CD4-positive, CD25-positive, alpha-beta regulatory T cell (primary cell): ENCODE measurements around the gene ERCC5. TPM values are rescaled to one million over a fixed set of nuclear protein-coding genes. Genes with fewer than 3 reads are reported as not detected.

ENCODE experiments used
- ATAC-seq, 2 donors: fragments of 150-1000 bp; cut with Tn5 transposase; one replicate each; pipeline ENCODE4 v1.10.0; 2021; ENCODE audit warnings: low read depth in 2 of 2, moderate number of reproducible peaks in 2 of 2, moderate library complexity in 1 of 2
- DNase-seq, 3 donors: peaks; one replicate each; pipeline versions ENCODE4 v3.0.0 to v3.0.0-alpha.2; 2012 to 2022; ENCODE audit warnings: mixed read lengths in 1 of 3
- H3K27ac ChIP-seq: one replicate; pipeline ENCODE4 v1.7.0; 2013; ENCODE audit warnings: mild to moderate bottlenecking, low read length; ENCODE audit not compliant: insufficient read depth, poor library complexity, severe bottlenecking
- H3K27me3 ChIP-seq: one replicate; pipeline ENCODE4 v1.7.0; 2013; ENCODE audit warnings: low read length; ENCODE audit not compliant: control insufficient read depth, insufficient read depth
- H3K36me3 ChIP-seq: one replicate; pipeline ENCODE4 v1.7.0; 2013; ENCODE audit warnings: mild to moderate bottlenecking, low read length, moderate library complexity; ENCODE audit not compliant: control insufficient read depth, insufficient read depth
- H3K4me1 ChIP-seq: 2 replicates; pipeline ENCODE4 v1.7.0; 2013; ENCODE audit warnings: mild to moderate bottlenecking, low read length; ENCODE audit not compliant: insufficient read depth, control insufficient read depth, poor library complexity, severe bottlenecking
- H3K4me3 ChIP-seq: one replicate; pipeline ENCODE4 v1.7.0; 2013; ENCODE audit warnings: low read depth, mild to moderate bottlenecking, low read length, moderate library complexity
- H3K9me3 ChIP-seq, 2 experiments: 1 replicate in 1 of 2; 2 replicates in 1 of 2; pipeline ENCODE4 v1.7.0; 2013; ENCODE audit warnings: low read length in 2 of 2, mild to moderate bottlenecking in 1 of 2, moderate library complexity in 1 of 2; ENCODE audit not compliant: control insufficient read depth in 2 of 2
- H3K27ac Mint-ChIP-seq, 3 donors: one replicate each; pipeline ENCODE4 v1.8.0; 2020 to 2022; ENCODE audit warnings: mild to moderate bottlenecking in 3 of 3, mixed read lengths in 3 of 3, moderate library complexity in 2 of 3
- H3K27me3 Mint-ChIP-seq: one replicate; pipeline ENCODE4 v1.8.0; 2022; ENCODE audit warnings: mild to moderate bottlenecking, mixed read lengths
- H3K36me3 Mint-ChIP-seq: one replicate; pipeline ENCODE4 v1.8.0; 2020; ENCODE audit warnings: mixed read lengths
- H3K4me1 Mint-ChIP-seq, 4 donors: one replicate each; pipeline ENCODE4 v1.8.0; 2020 to 2022; ENCODE audit warnings: mixed read lengths in 4 of 4, mild to moderate bottlenecking in 1 of 4
- H3K4me3 Mint-ChIP-seq, 4 donors: one replicate each; pipeline ENCODE4 v1.8.0; 2020 to 2022; ENCODE audit warnings: mild to moderate bottlenecking in 4 of 4, mixed read lengths in 4 of 4, moderate library complexity in 3 of 4
- H3K9me3 Mint-ChIP-seq, 7 donors: one replicate each; pipeline ENCODE4 v1.8.0; 2020 to 2022; ENCODE audit warnings: mixed read lengths in 7 of 7, mild to moderate bottlenecking in 3 of 7, moderate library complexity in 2 of 7
- polyA plus RNA-seq, 4 donors: library from polyadenylated mRNA; unstranded; fragments of 300-500 nt; fragmentation: Illumina TruSeq; gene quantifications; one replicate each; pipeline ENCODE4 v1.2.3, GENCODE V29; 2021
- total RNA-seq: library from RNA; stranded (reverse); gene quantifications from one replicate; pipeline ENCODE4 v1.2.3, GENCODE V29; 2022

ERCC5 gene
- total and polyA plus RNA-seq, 5 donors from 2014 or later, result 44.3 to 104 (median 52.4) TPM

DNA sequence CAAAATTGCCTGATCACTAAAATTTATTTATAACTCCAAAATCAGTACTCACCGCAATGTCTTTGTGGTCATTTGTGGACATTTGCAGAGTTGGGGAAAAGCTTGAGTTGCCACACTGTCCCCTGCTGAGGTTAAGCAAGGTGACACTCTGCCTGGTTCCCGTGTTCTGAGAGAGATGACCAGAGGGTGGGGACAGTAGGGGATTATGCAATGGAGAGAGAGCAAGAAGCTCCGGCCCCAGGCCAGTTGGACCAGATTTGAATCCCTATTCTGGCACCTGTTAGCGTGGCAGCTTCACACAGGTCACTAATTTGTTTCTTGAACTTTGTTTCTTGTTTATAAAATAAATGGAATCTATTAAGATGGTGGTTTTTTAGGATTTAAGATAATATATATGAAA lies 17.8 kb downstream of the ERCC5 start:
- peaks cover 11% of the 10 kb centered on the region for H3K4me1 ChIP-seq
- peaks cover 97% of the 10 kb centered on the region for H3K36me3 ChIP-seq
- peaks cover 65% of the 10 kb centered on the region for H3K36me3 Mint-ChIP-seq
- no peak for DNase-seq
- no peak for ATAC-seq
- peaks cover 9 to 48% (median 25%) of the 10 kb centered on the region in 4 donors for H3K4me1 Mint-ChIP-seq
- H3K4me3 Mint-ChIP-seq, result peak overlapping the region in 1 of 4 donors; percentile 38
- H3K4me3 ChIP-seq, result no peak overlapping the region
- no peak overlapping the region for H3K27ac ChIP-seq
- no peaks in the 10 kb centered on the region for H3K9me3 Mint-ChIP-seq
- H3K27ac Mint-ChIP-seq, result peak overlapping the region in 1 of 3 donors; percentile 87
- no peaks in the 10 kb centered on the region for H3K27me3 Mint-ChIP-seq
- no peaks in the 10 kb centered on the region for H3K27me3 ChIP-seq
- H3K9me3 ChIP-seq, result no peaks in the 10 kb centered on the region

- Mint-ChIP-seq H3K4me1 (peaks cover 24 to 51% (median 36%) of the 10 kb centered on the region in 4 donors), H3K4me3 (no peak overlapping the region), H3K36me3 (peaks cover 55% of the 10 kb centered on the region), H3K27ac (peak overlapping the region in 1 of 3 donors; percentile 36), H3K9me3 (no peaks in the 10 kb centered on the region), H3K27me3 (no peaks in the 10 kb centered on the region)
- ATAC-seq, result no peak
- no peak overlapping the region for H3K4me3 ChIP-seq
- peaks cover 87% of the 10 kb centered on the region for H3K36me3 ChIP-seq
- no peak for DNase-seq
- no peaks in the 10 kb centered on the region for H3K27me3 ChIP-seq
- peaks cover 20% of the 10 kb centered on the region for H3K4me1 ChIP-seq
- H3K27ac ChIP-seq, result no peak overlapping the region
- H3K9me3 ChIP-seq, result no peaks in the 10 kb centered on the region
These were observed 22.6 kb downstream of the ERCC5 start for GRCh38 chr13:102868366-102868936.

- H3K9me3 Mint-ChIP-seq, result no peaks in the 10 kb centered on the region
- H3K9me3 ChIP-seq, result no peaks in the 10 kb centered on the region
- H3K4me1 ChIP-seq, result peaks cover 9% of the 10 kb centered on the region
- H3K4me3 ChIP-seq, result no peak overlapping the region
- H3K36me3 ChIP-seq, result peaks cover 82% of the 10 kb centered on the region
- peaks cover 17 to 41% (median 25%) of the 10 kb centered on the region in 4 donors for H3K4me1 Mint-ChIP-seq
- DNase-seq (no peak), ATAC-seq (no peak)
- H3K4me3 Mint-ChIP-seq, result peak overlapping the region in 1 of 4 donors; percentile 41
- no peaks in the 10 kb centered on the region for H3K27me3 ChIP-seq
- peak overlapping the region in 2 of 3 donors; percentile 73 to 79 for H3K27ac Mint-ChIP-seq
- peaks cover 45% of the 10 kb centered on the region for H3K36me3 Mint-ChIP-seq
- H3K27ac ChIP-seq, result no peak overlapping the region
- no peaks in the 10 kb centered on the region for H3K27me3 Mint-ChIP-seq
These were observed 24.3 kb downstream of the ERCC5 start for GRCh38 chr13:102869948-102870676.

DNA sequence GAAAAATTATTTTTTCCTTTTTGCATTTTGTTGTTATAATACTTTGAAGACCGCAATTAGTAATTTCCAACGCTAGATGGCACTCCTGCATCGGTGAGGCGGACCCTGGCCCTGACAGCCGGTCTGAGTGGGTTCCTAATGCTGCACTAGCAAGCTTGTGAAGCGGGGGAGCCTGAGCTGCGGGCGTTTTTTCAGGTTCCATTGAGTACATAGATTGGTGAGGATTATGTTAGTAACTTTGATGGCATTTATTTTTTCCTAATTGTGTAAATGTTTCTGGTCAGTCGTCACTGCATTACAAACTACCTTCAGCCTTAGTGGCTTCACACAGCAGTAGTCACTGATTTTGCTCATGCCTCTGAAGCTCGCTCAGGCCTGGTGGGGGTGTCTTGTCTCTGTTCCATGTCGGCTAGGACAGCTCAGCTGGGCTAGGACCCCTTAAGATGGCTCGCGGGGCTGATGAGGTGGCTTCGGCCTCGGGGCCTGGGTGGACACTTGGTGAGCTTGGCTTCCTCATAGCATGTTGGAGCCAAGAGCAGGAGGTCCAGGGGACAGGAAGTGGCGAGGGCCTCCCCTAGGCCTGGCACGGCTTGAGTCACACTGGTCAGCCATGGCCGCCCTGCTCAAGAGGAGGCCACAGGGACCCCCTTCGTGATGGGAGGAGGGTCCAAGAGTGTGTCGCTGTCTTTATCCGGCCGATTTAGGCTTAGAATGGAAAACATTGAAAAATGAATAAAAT lies 25.0 kb downstream of the ERCC5 start:
- no peak overlapping the region for H3K4me3 ChIP-seq
- H3K36me3 ChIP-seq, result peaks cover 82% of the 10 kb centered on the region
- Mint-ChIP-seq H3K9me3 (no peaks in the 10 kb centered on the region), H3K27me3 (no peaks in the 10 kb centered on the region), H3K4me3 (peak overlapping the region in 2 of 4 donors; percentile 41 to 78), H3K36me3 (peaks cover 46% of the 10 kb centered on the region), H3K4me1 (peaks cover 17 to 34% (median 25%) of the 10 kb centered on the region in 4 donors), H3K27ac (peak overlapping the region in 2 of 3 donors; percentile 73 to 79)
- ATAC-seq (peak; percentile 52 to 62), DNase-seq (peak; percentile 27 to 61 (median 54))
- H3K4me1 ChIP-seq, result peaks cover 9% of the 10 kb centered on the region
- H3K27me3 ChIP-seq, result no peaks in the 10 kb centered on the region
- no peak overlapping the region for H3K27ac ChIP-seq
- no peaks in the 10 kb centered on the region for H3K9me3 ChIP-seq

- no peaks in the 10 kb centered on the region for H3K27me3 ChIP-seq
- H3K27me3 Mint-ChIP-seq, result no peaks in the 10 kb centered on the region
- no peaks in the 10 kb centered on the region for H3K9me3 ChIP-seq
- H3K27ac Mint-ChIP-seq, result no peak overlapping the region
- DNase-seq (no peak), ATAC-seq (no peak)
- peaks cover 17 to 29% (median 25%) of the 10 kb centered on the region in 4 donors for H3K4me1 Mint-ChIP-seq
- H3K4me1 ChIP-seq, result peaks cover 9% of the 10 kb centered on the region
- peaks cover 46% of the 10 kb centered on the region for H3K36me3 Mint-ChIP-seq
- H3K4me3 Mint-ChIP-seq, result no peak overlapping the region
- peaks cover 82% of the 10 kb centered on the region for H3K36me3 ChIP-seq
- H3K4me3 ChIP-seq, result no peak overlapping the region
- no peaks in the 10 kb centered on the region for H3K9me3 Mint-ChIP-seq
- H3K27ac ChIP-seq, result no peak overlapping the region
These were observed 26.3 kb downstream of the ERCC5 start for GRCh38 chr13:102872131-102872530.

- H3K4me1 ChIP-seq, result peaks cover 9% of the 10 kb centered on the region
- no peak for ATAC-seq
- Mint-ChIP-seq H3K4me1 (peaks cover 17 to 26% (median 25%) of the 10 kb centered on the region in 4 donors), H3K9me3 (no peaks in the 10 kb centered on the region), H3K36me3 (peaks cover 45% of the 10 kb centered on the region), H3K4me3 (no peak overlapping the region), H3K27me3 (no peaks in the 10 kb centered on the region), H3K27ac (no peak overlapping the region)
- no peak overlapping the region for H3K27ac ChIP-seq
- H3K4me3 ChIP-seq, result no peak overlapping the region
- H3K27me3 ChIP-seq, result no peaks in the 10 kb centered on the region
- DNase-seq, result no peak
- H3K9me3 ChIP-seq, result no peaks in the 10 kb centered on the region
- peaks cover 82% of the 10 kb centered on the region for H3K36me3 ChIP-seq
These were observed 26.7 kb downstream of the ERCC5 start for GRCh38 chr13:102872531-102872930.

- Mint-ChIP-seq H3K36me3 (peaks cover 39% of the 10 kb centered on the region), H3K27ac (no peak overlapping the region), H3K4me1 (peaks cover 17 to 26% (median 24%) of the 10 kb centered on the region in 4 donors), H3K27me3 (no peaks in the 10 kb centered on the region), H3K4me3 (no peak overlapping the region), H3K9me3 (no peaks in the 10 kb centered on the region)
- Histone ChIP-seq H3K4me3 (no peak overlapping the region), H3K4me1 (peaks cover 9% of the 10 kb centered on the region), H3K36me3 (peaks cover 74% of the 10 kb centered on the region), H3K27ac (no peak overlapping the region), H3K27me3 (no peaks in the 10 kb centered on the region), H3K9me3 (no peaks in the 10 kb centered on the region)
- peak in 1 of 3 donors; percentile 22 for DNase-seq
- no peak for ATAC-seq
These were observed 27.8 kb downstream of the ERCC5 start for GRCh38 chr13:102873653-102874052.
